CD4-positive, alpha-beta T cell treated with Interleukin-17A for 4 hours (primary cell): ENCODE measurements around the gene CTNNA3.
"Not testable (repeated sequence)": the region's sequence is repeated elsewhere in the genome, so short reads cannot be mapped to it uniquely, and the experiment has no call there.

Experiments
- DNase-seq: peaks from one replicate; pipeline ENCODE4 v3.0.0-alpha.2; 2020; ENCODE audit warnings: mixed read lengths

CTNNA3 gene

GRCh38 chr10:66505003-66505657, 1190.9 kb downstream of the CTNNA3 start:
- DNase-seq: no peak

- DNase-seq: no peak
These were observed 1194.6 kb downstream of the CTNNA3 start for GRCh38 chr10:66501356-66501755.

- DNase-seq: no peak
These were observed 1212.0 kb downstream of the CTNNA3 start for GRCh38 chr10:66483966-66484365.

GRCh38 chr10:66472156-66472555, 1223.8 kb downstream of the CTNNA3 start:
- no peak for DNase-seq

GRCh38 chr10:66467042-66467441, 1229.0 kb downstream of the CTNNA3 start:
- DNase-seq: no peak

GRCh38 chr10:66466622-66467021, 1229.4 kb downstream of the CTNNA3 start:
- no peak for DNase-seq

GRCh38 chr10:66463611-66464010, 1232.4 kb downstream of the CTNNA3 start:
- no peak for DNase-seq

- no peak for DNase-seq
These were observed 1238.4 kb downstream of the CTNNA3 start for GRCh38 chr10:66457629-66458028.

GRCh38 chr10:66455304-66455703, 1240.7 kb downstream of the CTNNA3 start:
- no peak for DNase-seq

GRCh38 chr10:66440568-66440967, 1255.4 kb downstream of the CTNNA3 start:
- no peak for DNase-seq

GRCh38 chr10:66414943-66415342, 1281.1 kb downstream of the CTNNA3 start:
- no peak for DNase-seq

GRCh38 chr10:66405566-66405965, 1290.4 kb downstream of the CTNNA3 start:
- no peak for DNase-seq

GRCh38 chr10:66398669-66399068, 1297.3 kb downstream of the CTNNA3 start:
- no peak for DNase-seq

- DNase-seq: no peak
These were observed 1301.5 kb downstream of the CTNNA3 start for GRCh38 chr10:66394342-66395063.

GRCh38 chr10:66390926-66391325, 1305.1 kb downstream of the CTNNA3 start:
- DNase-seq: no peak

GRCh38 chr10:66381045-66381444, 1315.0 kb downstream of the CTNNA3 start:
- DNase-seq: no peak

- no peak for DNase-seq
These were observed 1317.7 kb downstream of the CTNNA3 start for GRCh38 chr10:66378117-66378876.

GRCh38 chr10:66368146-66368545, 1327.8 kb downstream of the CTNNA3 start:
- no peak for DNase-seq

- no peak for DNase-seq
These were observed 1329.8 kb downstream of the CTNNA3 start for GRCh38 chr10:66366163-66366562.

- no peak for DNase-seq
These were observed 1330.3 kb downstream of the CTNNA3 start for GRCh38 chr10:66365686-66366085.

GRCh38 chr10:66362522-66362921, 1333.5 kb downstream of the CTNNA3 start:
- no peak for DNase-seq

GRCh38 chr10:66353822-66354221, 1342.2 kb downstream of the CTNNA3 start:
- not testable (repeated sequence) for DNase-seq

- DNase-seq: no peak
These were observed 1342.6 kb downstream of the CTNNA3 start for GRCh38 chr10:66353422-66353821.
